Bronchial epithelial cell (primary cell): ENCODE data around the gene SPIRE1. TPM values are rescaled to one million over a fixed set of nuclear protein-coding genes. Genes with fewer than 3 reads are reported as not detected.
"Not testable (repeated sequence)": the region's sequence is repeated elsewhere in the genome, so short reads cannot be mapped to it uniquely, and the experiment has no call there.

ENCODE experiments used
- DNase-seq: peaks from one replicate; pipeline ENCODE4 v3.0.0-alpha.2; 2010; ENCODE audit warnings: low read depth
- FAIRE-seq: peaks from 2 replicates; lab custom pipeline; 2011; peaks lifted over from hg19 to GRCh38; lab: Jason Lieb, UNC
- H3K27me3 ChIP-seq: 2 replicates; pipeline ENCODE4 v1.5.1; 2011; ENCODE audit warnings: low read length; ENCODE audit not compliant: control insufficient read depth, insufficient read depth
- H3K36me3 ChIP-seq: 2 replicates; pipeline ENCODE4 v1.5.1; 2011; ENCODE audit warnings: low read length; ENCODE audit not compliant: control insufficient read depth, insufficient read depth
- H3K4me3 ChIP-seq: 2 replicates; pipeline ENCODE4 v1.5.1; 2011; ENCODE audit warnings: mild to moderate bottlenecking, low read depth, low read length, control low read depth
- total RNA-seq: library from RNA; depleted of rRNA; stranded (reverse); fragments of >200 nt; gene quantifications from 2 replicates; pipeline ENCODE4 v1.2.1, GENCODE V29; 2014
- TF ChIP-seq, protein P1 (sequence below): IDR thresholded peaks from 2 replicates; pipeline ENCODE4 v1.5.1; 2011; ENCODE audit warnings: mild to moderate bottlenecking, moderate library complexity, low read length, control low read depth, inconsistent platforms; ENCODE audit not compliant: insufficient read depth, severe bottlenecking

The SPIRE1 gene
- total RNA-seq, 1 donor from 2014 or later = 141 TPM

DNA sequence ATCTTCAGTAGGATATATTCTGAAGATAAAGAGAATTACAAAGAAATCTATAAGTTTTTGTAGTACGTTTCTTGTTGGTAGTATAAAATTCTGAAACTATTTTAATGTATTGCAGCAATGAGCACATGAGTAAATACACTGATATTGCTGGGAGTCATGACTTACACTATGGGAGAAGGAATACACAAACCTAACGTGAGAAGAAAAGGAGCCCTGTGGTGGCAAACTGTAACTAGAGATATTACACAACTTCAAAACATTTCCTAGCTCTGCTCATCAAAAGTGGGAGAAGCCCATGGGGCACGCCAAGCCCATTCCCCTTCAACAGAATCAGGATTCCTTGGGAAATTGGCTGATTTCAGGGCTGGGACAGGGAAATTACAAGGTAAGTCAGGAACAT, 20.5 kb downstream of the SPIRE1 start:
- Histone ChIP-seq H3K36me3 (peaks cover 3% of the 10 kb centered on the region), H3K4me3 (no peak overlapping the region), H3K27me3 (no peaks in the 10 kb centered on the region)
- no peak for DNase-seq
- FAIRE-seq = no peak
- TF ChIP-seq, protein P1, sequence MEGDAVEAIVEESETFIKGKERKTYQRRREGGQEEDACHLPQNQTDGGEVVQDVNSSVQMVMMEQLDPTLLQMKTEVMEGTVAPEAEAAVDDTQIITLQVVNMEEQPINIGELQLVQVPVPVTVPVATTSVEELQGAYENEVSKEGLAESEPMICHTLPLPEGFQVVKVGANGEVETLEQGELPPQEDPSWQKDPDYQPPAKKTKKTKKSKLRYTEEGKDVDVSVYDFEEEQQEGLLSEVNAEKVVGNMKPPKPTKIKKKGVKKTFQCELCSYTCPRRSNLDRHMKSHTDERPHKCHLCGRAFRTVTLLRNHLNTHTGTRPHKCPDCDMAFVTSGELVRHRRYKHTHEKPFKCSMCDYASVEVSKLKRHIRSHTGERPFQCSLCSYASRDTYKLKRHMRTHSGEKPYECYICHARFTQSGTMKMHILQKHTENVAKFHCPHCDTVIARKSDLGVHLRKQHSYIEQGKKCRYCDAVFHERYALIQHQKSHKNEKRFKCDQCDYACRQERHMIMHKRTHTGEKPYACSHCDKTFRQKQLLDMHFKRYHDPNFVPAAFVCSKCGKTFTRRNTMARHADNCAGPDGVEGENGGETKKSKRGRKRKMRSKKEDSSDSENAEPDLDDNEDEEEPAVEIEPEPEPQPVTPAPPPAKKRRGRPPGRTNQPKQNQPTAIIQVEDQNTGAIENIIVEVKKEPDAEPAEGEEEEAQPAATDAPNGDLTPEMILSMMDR = no peak

DNA sequence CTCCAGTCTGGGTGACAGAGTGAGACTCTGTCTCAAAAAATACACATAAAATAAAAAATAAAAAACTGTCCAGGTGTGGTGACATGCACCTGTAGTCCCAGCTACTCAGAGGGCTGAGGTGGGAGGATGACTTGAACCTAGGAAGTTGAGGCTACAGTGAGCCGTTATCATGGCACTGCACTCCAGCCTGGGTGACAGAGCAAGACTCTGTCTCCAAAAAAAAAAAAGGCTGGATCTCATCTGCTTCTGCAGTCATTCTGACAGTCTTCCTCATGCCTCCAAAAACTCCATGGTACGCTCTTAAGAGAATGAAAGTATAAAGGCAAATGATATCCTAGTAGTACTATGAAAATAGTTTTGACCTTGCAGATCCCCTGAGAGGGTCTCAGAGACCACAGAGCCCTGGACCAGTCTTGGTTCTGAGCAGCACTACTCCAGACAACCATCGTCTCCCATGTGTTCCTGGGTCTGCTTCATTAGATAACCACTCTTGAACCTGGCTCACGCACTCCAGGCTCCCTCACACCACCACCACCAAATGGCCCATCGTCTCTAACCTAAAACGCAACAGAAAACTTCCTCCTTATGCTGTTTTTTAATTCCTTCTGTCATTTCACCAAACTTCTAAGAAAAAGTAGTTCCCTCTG, 26.0 kb downstream of the SPIRE1 start:
- no peak for DNase-seq
- TF ChIP-seq, protein P1 = no peak
- Histone ChIP-seq H3K36me3 (no peaks in the 10 kb centered on the region), H3K4me3 (no peak overlapping the region), H3K27me3 (no peaks in the 10 kb centered on the region)
- no peak for FAIRE-seq

DNA sequence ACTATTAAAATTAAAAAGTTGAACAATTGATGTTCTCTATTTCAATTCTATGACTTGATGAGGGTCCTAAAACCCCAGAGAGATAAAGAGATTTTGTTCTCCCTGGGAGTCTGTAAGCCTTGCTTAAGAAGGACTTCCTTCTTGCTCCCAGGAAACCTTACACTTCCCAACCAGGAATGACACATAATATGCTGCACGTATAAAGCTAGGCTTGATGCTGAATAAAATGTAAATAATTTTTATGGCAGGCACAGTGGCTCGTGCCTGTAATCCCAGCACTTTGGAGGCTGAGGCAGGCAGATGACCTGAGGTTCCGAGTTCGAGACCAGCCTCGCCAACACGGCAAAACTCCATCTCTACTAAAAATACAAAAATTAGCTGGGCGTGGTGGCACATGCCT, 27.8 kb downstream of the SPIRE1 start:
- DNase-seq (peak; percentile 76), FAIRE-seq (no peak)
- TF ChIP-seq, protein P1 = no peak
- H3K4me3 ChIP-seq = no peak overlapping the region
- H3K27me3 ChIP-seq = no peaks in the 10 kb centered on the region
- no peaks in the 10 kb centered on the region for H3K36me3 ChIP-seq

DNA sequence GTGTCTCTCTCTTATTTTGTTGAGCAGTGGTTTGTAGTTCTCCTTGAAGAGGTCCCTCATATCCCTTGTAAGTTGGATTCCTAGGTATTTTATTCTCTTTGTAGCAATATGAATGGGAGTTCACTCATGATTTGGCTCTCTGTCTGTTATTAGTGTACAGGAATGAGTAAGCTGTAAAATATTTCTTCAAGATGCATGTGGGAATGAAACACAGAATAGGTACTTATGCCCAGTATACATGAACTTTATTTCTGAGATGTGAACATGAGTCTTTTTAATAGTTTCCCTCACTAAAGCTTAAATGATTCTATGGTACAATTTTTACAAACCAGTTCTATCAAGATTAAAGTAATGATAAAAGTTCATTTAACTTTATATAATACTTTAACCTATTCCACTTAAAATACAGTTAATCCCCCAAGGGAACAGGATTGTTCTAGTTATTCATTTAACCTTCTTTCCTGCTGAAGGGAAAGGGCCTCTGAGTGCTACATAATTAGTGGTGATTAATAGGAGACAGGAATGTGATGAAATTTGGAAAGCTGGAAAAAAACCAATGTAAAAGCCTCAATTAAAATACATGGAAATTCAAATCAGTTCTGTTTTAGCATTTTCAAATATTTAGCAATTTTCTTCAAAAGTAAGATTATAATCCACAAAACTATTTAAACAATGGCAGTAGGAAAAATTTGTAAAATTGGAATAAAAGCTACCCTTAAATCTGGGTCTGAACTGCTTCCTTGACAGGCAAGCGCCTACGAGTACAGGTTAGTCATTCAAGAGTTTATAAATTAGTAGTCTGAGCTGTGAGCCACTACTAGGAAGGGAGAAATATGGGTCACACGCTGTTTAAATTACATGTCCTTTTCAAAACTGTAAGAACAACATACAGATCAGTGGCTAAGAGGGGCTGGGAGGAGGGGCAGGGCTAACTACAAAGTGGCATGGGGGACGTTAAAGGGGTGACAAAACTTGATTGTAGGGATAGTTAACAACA, 28.9 kb downstream of the SPIRE1 start:
- FAIRE-seq = no peak
- Histone ChIP-seq H3K27me3 (no peaks in the 10 kb centered on the region), H3K4me3 (no peak overlapping the region), H3K36me3 (no peaks in the 10 kb centered on the region)
- TF ChIP-seq, protein P1 = no peak
- DNase-seq = peak; percentile 84

DNA sequence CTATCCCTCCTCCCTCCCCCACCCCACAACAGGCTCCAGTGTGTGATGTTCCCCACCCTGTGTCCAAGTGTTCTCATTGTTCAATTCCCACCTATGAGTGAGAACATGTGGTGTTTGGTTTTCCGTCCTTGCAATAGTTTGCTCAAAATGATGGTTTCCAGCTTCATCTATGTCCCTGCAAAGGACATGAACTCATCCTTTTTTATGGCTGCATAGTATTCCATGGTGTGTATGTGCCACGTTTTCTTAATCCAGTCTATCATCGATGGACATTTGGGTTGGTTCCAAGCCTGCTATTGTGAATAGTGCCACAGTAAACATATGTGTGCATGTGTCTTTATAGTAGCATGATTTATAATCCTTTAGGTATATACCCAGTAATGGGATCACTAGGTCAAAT, 30.7 kb downstream of the SPIRE1 start:
- not testable (repeated sequence) for FAIRE-seq, DNase-seq, H3K4me3 ChIP-seq, H3K36me3 ChIP-seq, H3K27me3 ChIP-seq

DNA sequence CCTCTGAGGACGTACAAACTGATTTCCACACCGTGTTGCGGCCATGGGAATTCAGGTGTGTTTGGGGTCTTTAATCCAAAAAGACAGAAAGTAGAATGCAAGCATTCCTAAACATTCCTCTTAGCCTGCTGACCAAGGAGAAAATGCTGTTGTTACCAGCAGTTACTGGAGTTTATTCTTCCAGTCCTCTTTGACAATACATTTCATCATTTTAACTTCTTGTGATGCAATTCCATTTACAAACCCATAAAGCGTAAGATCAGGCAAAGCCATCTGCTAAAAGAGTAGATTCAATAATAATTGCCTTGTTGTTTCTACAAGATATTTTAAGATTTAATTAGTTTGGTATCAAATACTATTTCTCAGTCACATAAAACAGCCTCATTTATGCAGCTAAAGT, 32.7 kb downstream of the SPIRE1 start:
- TF ChIP-seq, protein P1 = no peak
- H3K36me3 ChIP-seq = no peaks in the 10 kb centered on the region
- FAIRE-seq (no peak), DNase-seq (no peak)
- H3K27me3 ChIP-seq = no peaks in the 10 kb centered on the region
- H3K4me3 ChIP-seq = no peak overlapping the region
